ENCODE results near the gene FSCN2.

FSCN2 gene

GRCh38 chr17:81542431-81543338, 14.5 kb downstream of the FSCN2 start:
- DNase-seq (ENCODE audit: low read depth in 2 of 2), result no peak

- DNase-seq (ENCODE audit: low read depth in 2 of 2), result no peak
These were observed 15.1 kb downstream of the FSCN2 start for GRCh38 chr17:81543339-81543675.

GRCh38 chr17:81543756-81544155, 15.6 kb downstream of the FSCN2 start:
- DNase-seq (ENCODE audit: low read depth in 2 of 2), result no peak

GRCh38 chr17:81544281-81544974, 16.3 kb downstream of the FSCN2 start:
- DNase-seq (ENCODE audit: low read depth in 2 of 2), result no peak

- no peak for DNase-seq (ENCODE audit: low read depth in 2 of 2)
These were observed 17.2 kb downstream of the FSCN2 start for GRCh38 chr17:81545160-81545949.

GRCh38 chr17:81546906-81547613, 18.9 kb downstream of the FSCN2 start:
- no peak for DNase-seq (ENCODE audit: low read depth in 2 of 2)

GRCh38 chr17:81547614-81547982, 19.4 kb downstream of the FSCN2 start:
- DNase-seq (ENCODE audit: low read depth in 2 of 2), result no peak

- no peak for DNase-seq (ENCODE audit: low read depth in 2 of 2)
These were observed 20.9 kb downstream of the FSCN2 start for GRCh38 chr17:81549031-81549557.

- DNase-seq (ENCODE audit: low read depth in 2 of 2), result no peak
These were observed 21.6 kb downstream of the FSCN2 start for GRCh38 chr17:81549826-81550225.

- no peak for DNase-seq (ENCODE audit: low read depth in 2 of 2)
These were observed 22.1 kb downstream of the FSCN2 start for GRCh38 chr17:81550285-81550684.

- DNase-seq (ENCODE audit: low read depth in 2 of 2), result no peak
These were observed 22.8 kb downstream of the FSCN2 start for GRCh38 chr17:81550830-81551457.

GRCh38 chr17:81551458-81552243, 23.5 kb downstream of the FSCN2 start:
- peak in 1 of 2 donors; percentile 16 for DNase-seq (ENCODE audit: low read depth in 2 of 2)

GRCh38 chr17:81552244-81553017, 24.3 kb downstream of the FSCN2 start, which contains the start of gene FAAP100:
Gene FAAP100, minus strand, starts transcription at chr17:81552353. Its CDS starts 23 bp downstream, at chr17:81552330.
- DNase-seq (ENCODE audit: low read depth in 2 of 2), result peak; percentile 71 to 80

- peak; percentile 65 to 67 for DNase-seq (ENCODE audit: low read depth in 2 of 2)
These were observed 24.9 kb downstream of the FSCN2 start for GRCh38 chr17:81553018-81553615.

GRCh38 chr17:81553616-81554181, 25.5 kb downstream of the FSCN2 start:
- DNase-seq (ENCODE audit: low read depth in 2 of 2), result no peak

GRCh38 chr17:81556175-81556691, 28.1 kb downstream of the FSCN2 start:
- DNase-seq (ENCODE audit: low read depth in 2 of 2), result no peak

GRCh38 chr17:81556863-81557262, 28.7 kb downstream of the FSCN2 start:
- DNase-seq (ENCODE audit: low read depth in 2 of 2), result no peak
